H9 (cell line): ENCODE results near the gene AKR1B15. TPM values are rescaled to one million over a fixed set of nuclear protein-coding genes. Genes with fewer than 3 reads are reported as not detected.

Experiments used
- DNase-seq: peaks from one replicate; pipeline ENCODE4 v3.0.0-alpha.2; 2017
- H2AFZ ChIP-seq: one replicate; pipeline ENCODE4 v1.6.1; 2013; ENCODE audit warnings: mild to moderate bottlenecking, low read length, control low read depth, moderate library complexity
- H2AK5ac ChIP-seq: 2 replicates; pipeline ENCODE4 v1.6.1; 2013; ENCODE audit warnings: low read length, control low read depth, mixed read lengths; ENCODE audit not compliant: insufficient read length
- H2BK120ac ChIP-seq: one replicate; pipeline ENCODE4 v1.6.1; 2013; ENCODE audit warnings: low read depth, mild to moderate bottlenecking, low read length, control low read depth, inconsistent platforms; ENCODE audit not compliant: poor library complexity, severe bottlenecking
- H2BK12ac ChIP-seq: 2 replicates; pipeline ENCODE4 v1.6.1; 2013; ENCODE audit warnings: low read length, control low read depth, mixed read lengths, low read depth; ENCODE audit not compliant: insufficient read length
- H2BK15ac ChIP-seq: 2 replicates; pipeline ENCODE4 v1.6.1; 2013; ENCODE audit warnings: low read depth, low read length, control low read depth
- H2BK20ac ChIP-seq: one replicate; pipeline ENCODE4 v1.6.1; 2013; ENCODE audit warnings: low read depth, mild to moderate bottlenecking, low read length, control low read depth, inconsistent platforms; ENCODE audit not compliant: poor library complexity, severe bottlenecking
- H2BK5ac ChIP-seq: 2 replicates; pipeline ENCODE4 v1.6.1; 2013; ENCODE audit warnings: low read length, control low read depth, mixed read lengths; ENCODE audit not compliant: insufficient read length
- H3K14ac ChIP-seq: 2 replicates; pipeline ENCODE4 v1.6.1; 2013; ENCODE audit warnings: low read length, control low read depth; ENCODE audit not compliant: insufficient read depth
- H3K18ac ChIP-seq: 2 replicates; pipeline ENCODE4 v1.6.1; 2013; ENCODE audit warnings: low read depth, mild to moderate bottlenecking, mixed read lengths, low read length, control low read depth; ENCODE audit not compliant: insufficient read length
- H3K23ac ChIP-seq: 2 replicates; pipeline ENCODE4 v1.6.1; 2013; ENCODE audit warnings: low read length, control low read depth, mixed read lengths, low read depth; ENCODE audit not compliant: insufficient read length
- H3K23me2 ChIP-seq: 2 replicates; pipeline ENCODE4 v1.6.1; 2013; ENCODE audit warnings: low read depth, mild to moderate bottlenecking, mixed read lengths, low read length, control low read depth; ENCODE audit not compliant: insufficient read length, poor library complexity, severe bottlenecking
- H3K27ac ChIP-seq: 2 replicates; pipeline ENCODE4 v1.5.1; 2013; ENCODE audit warnings: low read length, control low read depth, mixed read lengths, low read depth; ENCODE audit not compliant: insufficient read length
- H3K27me3 ChIP-seq: 2 replicates; pipeline ENCODE4 v1.6.1; 2013; ENCODE audit warnings: low read length, control low read depth, inconsistent platforms; ENCODE audit not compliant: insufficient read depth
- H3K4ac ChIP-seq: 2 replicates; pipeline ENCODE4 v1.6.1; 2013; ENCODE audit warnings: low read depth, mild to moderate bottlenecking, control low read depth, inconsistent platforms, low read length, moderate library complexity
- H3K4me1 ChIP-seq: 2 replicates; pipeline ENCODE4 v1.6.1; 2013; ENCODE audit warnings: low read length, control low read depth, inconsistent platforms; ENCODE audit not compliant: insufficient read depth
- H3K4me2 ChIP-seq: 2 replicates; pipeline ENCODE4 v1.6.1; 2013; ENCODE audit warnings: low read length, control low read depth, mixed read lengths; ENCODE audit not compliant: insufficient read length, insufficient read depth
- H3K56ac ChIP-seq: 2 replicates; pipeline ENCODE4 v1.6.1; 2013; ENCODE audit warnings: low read depth, mild to moderate bottlenecking, mixed read lengths, low read length, control low read depth; ENCODE audit not compliant: insufficient read length
- H3K79me1 ChIP-seq: 2 replicates; pipeline ENCODE4 v1.6.1; 2013; ENCODE audit warnings: low read depth, mild to moderate bottlenecking, moderate library complexity, low read length, control low read depth, inconsistent platforms; ENCODE audit not compliant: insufficient read depth, poor library complexity, severe bottlenecking
- H3K79me2 ChIP-seq: 2 replicates; pipeline ENCODE4 v1.6.1; 2013; ENCODE audit warnings: low read length, control low read depth, inconsistent platforms; ENCODE audit not compliant: insufficient read depth
- H3K9ac ChIP-seq: 2 replicates; pipeline ENCODE4 v1.6.1; 2013; ENCODE audit warnings: low read length, control low read depth, mixed read lengths; ENCODE audit not compliant: insufficient read length; ENCODE audit errors: extremely low read depth
- H3K9me3 ChIP-seq: one replicate; pipeline ENCODE4 v1.6.1; 2013; ENCODE audit warnings: low read depth, low read length, inconsistent platforms; ENCODE audit not compliant: control insufficient read depth
- H3T11ph ChIP-seq: one replicate; pipeline ENCODE4 v1.6.1; 2013; ENCODE audit warnings: mild to moderate bottlenecking, low read length, control low read depth, inconsistent platforms
- H4K20me1 ChIP-seq: one replicate; pipeline ENCODE4 v1.6.1; 2013; ENCODE audit not compliant: control insufficient read depth, insufficient read length, insufficient read depth
- H4K5ac ChIP-seq: 2 replicates; pipeline ENCODE4 v1.6.1; 2013; ENCODE audit warnings: low read depth, mild to moderate bottlenecking, mixed read lengths, low read length, control low read depth; ENCODE audit not compliant: insufficient read length
- H4K8ac ChIP-seq: replicated peaks from 2 replicates; pipeline ENCODE4 v1.6.1; 2013; ENCODE audit warnings: low read length, control low read depth, mixed read lengths, low read depth; ENCODE audit not compliant: insufficient read length
- H4K91ac ChIP-seq: 2 replicates; pipeline ENCODE4 v1.6.1; 2013; ENCODE audit warnings: low read depth, mild to moderate bottlenecking, moderate library complexity, mixed read lengths, low read length, control low read depth; ENCODE audit not compliant: insufficient read length
- H3K27ac Mint-ChIP-seq, 3 experiments: 2 replicates in 2 of 3; 3 replicates in 1 of 3; pipeline ENCODE4 v1.8.0; 2020 to 2021; ENCODE audit warnings: mixed read lengths in 3 of 3, mild to moderate bottlenecking in 1 of 3, moderate library complexity in 1 of 3
- H3K27me3 Mint-ChIP-seq: 2 replicates; pipeline ENCODE4 v1.8.0; 2021; ENCODE audit warnings: low read depth, mild to moderate bottlenecking, moderate library complexity, mixed read lengths
- H3K36me3 Mint-ChIP-seq, 3 experiments: 2 replicates in 2 of 3; 3 replicates in 1 of 3; pipeline ENCODE4 v1.8.0; 2020 to 2021; ENCODE audit warnings: low read depth in 3 of 3, mixed read lengths in 3 of 3; ENCODE audit not compliant: insufficient read depth in 1 of 3
- H3K4me1 Mint-ChIP-seq, 2 experiments: 2 replicates each; pipeline ENCODE4 v1.8.0; 2020; ENCODE audit warnings: mixed read lengths in 2 of 2
- H3K4me3 Mint-ChIP-seq, 2 experiments: 2 replicates in 1 of 2; 3 replicates in 1 of 2; pipeline ENCODE4 v1.8.0; 2020 to 2021; ENCODE audit warnings: mild to moderate bottlenecking in 2 of 2, mixed read lengths in 2 of 2, moderate library complexity in 1 of 2
- H3K9me3 Mint-ChIP-seq, 2 experiments: 2 replicates in 1 of 2; 3 replicates in 1 of 2; pipeline ENCODE4 v1.8.0; 2020; ENCODE audit warnings: mild to moderate bottlenecking in 2 of 2, mixed read lengths in 2 of 2, moderate library complexity in 1 of 2
- CTCF ChIP-seq: fragments of 200-600 bp; sonication (generic); conservative IDR thresholded peaks from 3 replicates; pipeline ENCODE4 v1.8.0; 2021; ENCODE audit warnings: antibody characterized with exemption, mild to moderate bottlenecking
- WGBS: extraction: QIAGEN DNeasy Blood & Tissue Kit; methylation state at CpG from one replicate; pipeline ENCODE4 v1.1.7; 2013; ENCODE audit warnings: missing lambda C conversion rate, low lambda C conversion rate, mixed read lengths; ENCODE audit not compliant: insufficient read length; ENCODE audit errors: extremely low coverage; 5-methylcytosine and 5-hydroxymethylcytosine counted together
- total RNA-seq: library from RNA; stranded (reverse); gene quantifications from 2 replicates; pipeline ENCODE4 v1.2.1, GENCODE V29; 2021

AKR1B15 gene
- total RNA-seq, 1 experiment from 2014 or later, result not detected

- no peak overlapping the region for H2BK15ac ChIP-seq
- no peak overlapping the region for H2BK12ac ChIP-seq
- H3K23ac ChIP-seq, result no peak overlapping the region
- no peak overlapping the region for H3K4ac ChIP-seq
- no peak overlapping the region for H2BK5ac ChIP-seq
- H3K4me1 ChIP-seq, result no peaks in the 10 kb centered on the region
- no peaks in the 10 kb centered on the region for H3K23me2 ChIP-seq
- peaks cover 4 to 12% of the 10 kb centered on the region in 2 experiments; a peak in 4 of 5 replicates for H3K9me3 Mint-ChIP-seq
- H3K27ac ChIP-seq, result no peak overlapping the region
- WGBS, result no CpG with 5 or more reads among the region's 6 CpGs
- H4K20me1 ChIP-seq, result no peaks in the 10 kb centered on the region
- H4K91ac ChIP-seq, result no peak overlapping the region
- no peaks in the 10 kb centered on the region for H3K79me2 ChIP-seq
- H3K4me1 Mint-ChIP-seq, result no peaks in the 10 kb centered on the region
- no peak overlapping the region for H3T11ph ChIP-seq
- no peak overlapping the region for H2BK20ac ChIP-seq
- H3K18ac ChIP-seq, result no peak overlapping the region
- H3K27me3 Mint-ChIP-seq, result no peaks in the 10 kb centered on the region; the same call in 1 of the 2 replicates
- H3K56ac ChIP-seq, result no peak overlapping the region
- H3K79me1 ChIP-seq, result no peaks in the 10 kb centered on the region
- H2AFZ ChIP-seq, result no peak overlapping the region
- no peak for DNase-seq
- H3K27ac Mint-ChIP-seq, result no peak overlapping the region
- H4K8ac ChIP-seq, result no peak overlapping the region
- peaks cover 3 to 10% (median 4%) of the 10 kb centered on the region in 3 experiments; a peak in 6 of 7 replicates for H3K36me3 Mint-ChIP-seq
- no peak overlapping the region for H4K5ac ChIP-seq
- no peak overlapping the region for H2BK120ac ChIP-seq
- no peaks in the 10 kb centered on the region for H3K9me3 ChIP-seq
- no peak for TF ChIP-seq CTCF
- H2AK5ac ChIP-seq, result no peak overlapping the region
- H3K27me3 ChIP-seq, result peaks cover 2% of the 10 kb centered on the region; the same call in 1 of the 2 replicates
- no peak overlapping the region for H3K4me3 Mint-ChIP-seq
- no peak overlapping the region for H3K9ac ChIP-seq
- no peak overlapping the region for H3K14ac ChIP-seq
- H3K4me2 ChIP-seq, result no peak overlapping the region
Observed at GRCh38 chr7:134599371-134599770, 50.5 kb downstream of the AKR1B15 start.
